Uterus (tissue), 2 donors: Measurements from ENCODE around the gene C11orf91.

Experiments used
- POLR2A ChIP-seq, 2 donors: fragments of 450-650 bp; IDR thresholded peaks; one replicate each; pipeline ENCODE4 v1.6.1; 2016; ENCODE audit warnings: antibody characterized with exemption in 2 of 2, mild to moderate bottlenecking in 1 of 2, moderate library complexity in 1 of 2
- TF ChIP-seq, protein P1 (sequence below), 4 experiments: fragments of 200-600 bp in 2 of 4; fragments of 450-650 bp in 2 of 4; sonication (generic) in 2 of 4; IDR thresholded peaks; one replicate each; pipeline ENCODE4 v1.5.1; 2016 to 2019; ENCODE audit warnings: antibody characterized with exemption in 4 of 4, mild to moderate bottlenecking in 2 of 4, moderate library complexity in 1 of 4

DNA sequence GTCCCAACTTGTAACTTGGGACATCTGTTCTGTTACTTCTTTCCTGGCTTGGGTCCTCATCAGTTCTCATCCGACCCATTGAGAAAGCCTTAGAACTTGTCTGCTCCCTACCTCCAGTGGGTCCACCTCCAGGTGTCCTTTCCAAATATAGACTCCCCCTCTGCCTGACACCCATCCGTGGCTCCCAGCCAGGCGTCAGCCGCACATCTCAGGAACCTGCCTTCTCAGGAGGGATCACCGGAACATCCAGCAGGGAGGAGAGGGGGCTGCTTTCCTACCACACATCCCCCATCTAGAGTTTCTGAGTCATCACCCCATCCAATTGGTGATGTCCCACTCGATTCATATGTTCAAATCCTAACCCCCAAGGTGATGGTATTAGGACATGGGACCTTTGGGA, 36.5 kb downstream of the C11orf91 start:
- TF ChIP-seq, protein P1, sequence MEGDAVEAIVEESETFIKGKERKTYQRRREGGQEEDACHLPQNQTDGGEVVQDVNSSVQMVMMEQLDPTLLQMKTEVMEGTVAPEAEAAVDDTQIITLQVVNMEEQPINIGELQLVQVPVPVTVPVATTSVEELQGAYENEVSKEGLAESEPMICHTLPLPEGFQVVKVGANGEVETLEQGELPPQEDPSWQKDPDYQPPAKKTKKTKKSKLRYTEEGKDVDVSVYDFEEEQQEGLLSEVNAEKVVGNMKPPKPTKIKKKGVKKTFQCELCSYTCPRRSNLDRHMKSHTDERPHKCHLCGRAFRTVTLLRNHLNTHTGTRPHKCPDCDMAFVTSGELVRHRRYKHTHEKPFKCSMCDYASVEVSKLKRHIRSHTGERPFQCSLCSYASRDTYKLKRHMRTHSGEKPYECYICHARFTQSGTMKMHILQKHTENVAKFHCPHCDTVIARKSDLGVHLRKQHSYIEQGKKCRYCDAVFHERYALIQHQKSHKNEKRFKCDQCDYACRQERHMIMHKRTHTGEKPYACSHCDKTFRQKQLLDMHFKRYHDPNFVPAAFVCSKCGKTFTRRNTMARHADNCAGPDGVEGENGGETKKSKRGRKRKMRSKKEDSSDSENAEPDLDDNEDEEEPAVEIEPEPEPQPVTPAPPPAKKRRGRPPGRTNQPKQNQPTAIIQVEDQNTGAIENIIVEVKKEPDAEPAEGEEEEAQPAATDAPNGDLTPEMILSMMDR (IDR thresholded peaks at IDR 0.05) = no peak
- no peak for TF ChIP-seq POLR2A (IDR thresholded peaks at IDR 0.05)
